H1 (cell line): ENCODE results near the gene MICALL1. TPM values are rescaled to one million over a fixed set of nuclear protein-coding genes. Genes with fewer than 3 reads are reported as not detected.

Experiments used
- CTCF ChIA-PET: fragments of 300-600 bp; sonication (Branson Sonifier 250); formaldehyde crosslinking; loops from one replicate; lab custom pipeline; 2021; ENCODE audit not compliant: partially characterized antibody; lab: Charles Lee
- POLR2A ChIA-PET: fragments of 300-600 bp; sonication (Branson Sonifier 250); formaldehyde crosslinking; loops from one replicate; lab custom pipeline; 2021; ENCODE audit warnings: inconsistent platforms; ENCODE audit not compliant: partially characterized antibody; lab: Charles Lee
- DNase-seq, 2 experiments: peaks; one replicate each; pipeline versions ENCODE4 v3.0.0 to v3.0.0-alpha.2; 2010 to 2022; ENCODE audit warnings: low spot score in 2 of 2, low read depth in 1 of 2, mixed read lengths in 1 of 2
- FAIRE-seq: peaks from 2 replicates; lab custom pipeline; 2011; peaks lifted over from hg19 to GRCh38; lab: Jason Lieb, UNC
- H2AFZ ChIP-seq: 2 replicates; pipeline ENCODE4 v1.8.1; 2012; ENCODE audit warnings: low read length, inconsistent platforms
- H2AK5ac ChIP-seq: 2 replicates; pipeline ENCODE4 v1.6.1; 2013; ENCODE audit warnings: low read depth, low read length
- H2BK120ac ChIP-seq: replicated peaks from 2 replicates; pipeline ENCODE3; 2013; ENCODE audit warnings: low read depth, low read length, inconsistent platforms
- H2BK12ac ChIP-seq: 2 replicates; pipeline ENCODE4 v1.6.1; 2013; ENCODE audit warnings: low read depth, low read length
- H2BK15ac ChIP-seq: 2 replicates; pipeline ENCODE4 v1.6.1; 2013; ENCODE audit warnings: low read length
- H2BK20ac ChIP-seq: 2 replicates; pipeline ENCODE4 v1.6.1; 2013; ENCODE audit warnings: low read length
- H2BK5ac ChIP-seq: 2 replicates; pipeline ENCODE4 v1.6.1; 2013; ENCODE audit warnings: low read depth, low read length
- H3K14ac ChIP-seq: 2 replicates; pipeline ENCODE4 v1.6.1; 2013; ENCODE audit warnings: inconsistent platforms; ENCODE audit not compliant: insufficient read length
- H3K18ac ChIP-seq: 2 replicates; pipeline ENCODE4 v1.6.1; 2013; ENCODE audit warnings: low read length; ENCODE audit errors: extremely low read depth
- H3K23ac ChIP-seq: 2 replicates; pipeline ENCODE4 v1.6.1; 2013; ENCODE audit warnings: inconsistent platforms; ENCODE audit not compliant: insufficient read length
- H3K23me2 ChIP-seq: 2 replicates; pipeline ENCODE4 v1.6.1; 2013; ENCODE audit warnings: low read depth, low read length
- H3K27ac ChIP-seq: 2 replicates; pipeline ENCODE4 v1.6.1; 2011; ENCODE audit warnings: low read depth, low read length, inconsistent platforms
- H3K27me3 ChIP-seq, 4 experiments: replicated peaks in 1 of 4; 1 replicate in 1 of 4; 2 replicates in 3 of 4; pipeline versions ENCODE4 v1.6.1 to v1.8.1; 2011 to 2013; ENCODE audit warnings: low read length in 3 of 4, mild to moderate bottlenecking in 3 of 4, inconsistent platforms in 2 of 4, mixed read lengths in 2 of 4, moderate library complexity in 1 of 4; ENCODE audit not compliant: control insufficient read depth in 3 of 4, insufficient read depth in 3 of 4; ENCODE audit errors: extremely low read depth in 1 of 4
- H3K36me3 ChIP-seq, 4 experiments: 2 replicates each; pipeline versions ENCODE4 v1.6.1 to v1.8.1; 2011 to 2013; ENCODE audit warnings: mild to moderate bottlenecking in 4 of 4, low read length in 3 of 4, moderate library complexity in 2 of 4, control low read depth in 1 of 4, inconsistent platforms in 1 of 4; ENCODE audit not compliant: insufficient read depth in 4 of 4, control insufficient read depth in 2 of 4
- H3K4ac ChIP-seq: replicated peaks from 2 replicates; pipeline ENCODE3; 2013; ENCODE audit warnings: low read length, low read depth, mixed read lengths, inconsistent platforms; ENCODE audit not compliant: insufficient read length
- H3K4me1 ChIP-seq, 4 experiments: replicated peaks in 1 of 4; 1 replicate in 1 of 4; 2 replicates in 3 of 4; pipeline versions ENCODE4 v1.6.1 to v1.8.1; 2011 to 2013; ENCODE audit warnings: low read length in 3 of 4, inconsistent platforms in 2 of 4, mixed read lengths in 1 of 4; ENCODE audit not compliant: insufficient read depth in 4 of 4, control insufficient read depth in 3 of 4
- H3K4me2 ChIP-seq, 2 experiments: 2 replicates each; pipeline versions ENCODE4 v1.6.1 to v1.8.1; 2011 to 2013; ENCODE audit warnings: low read depth in 2 of 2, low read length in 2 of 2, control low read depth in 1 of 2, inconsistent platforms in 1 of 2, mild to moderate bottlenecking in 1 of 2; ENCODE audit not compliant: insufficient read depth in 1 of 2
- H3K4me3 ChIP-seq, 4 experiments: fragments of 200-600, 300-600 bp in 1 of 4; sonication (generic), shearing (Covaris generic), sonication (Bioruptor Twin) in 1 of 4; 2 replicates each; pipeline versions ENCODE4 v1.5.1 to v1.8.1; 2011 to 2016; ENCODE audit warnings: low read length in 4 of 4, low read depth in 3 of 4, control low read depth in 2 of 4, inconsistent platforms in 2 of 4, mild to moderate bottlenecking in 2 of 4, mixed read lengths in 1 of 4, moderate library complexity in 1 of 4; ENCODE audit not compliant: insufficient read depth in 2 of 4; ENCODE audit errors: extremely low read depth in 1 of 4
- H3K56ac ChIP-seq: replicated peaks from 2 replicates; pipeline ENCODE3; 2013; ENCODE audit warnings: low read depth, mild to moderate bottlenecking, mixed read lengths, low read length, inconsistent platforms; ENCODE audit not compliant: insufficient read length
- H3K79me1 ChIP-seq: 2 replicates; pipeline ENCODE4 v1.6.1; 2013; ENCODE audit warnings: low read depth, low read length, control low read depth
- H3K79me2 ChIP-seq, 2 experiments: 2 replicates each; pipeline versions ENCODE4 v1.6.1 to v1.8.1; 2012 to 2013; ENCODE audit warnings: low read length in 2 of 2, mild to moderate bottlenecking in 2 of 2, inconsistent platforms in 1 of 2; ENCODE audit not compliant: insufficient read depth in 2 of 2, control insufficient read depth in 1 of 2
- H3K9ac ChIP-seq, 4 experiments: replicated peaks in 1 of 4; 1 replicate in 1 of 4; 2 replicates in 3 of 4; pipeline versions ENCODE4 v1.6.1 to v1.8.1; 2011 to 2013; ENCODE audit warnings: low read depth in 3 of 4, low read length in 3 of 4, control low read depth in 2 of 4, mild to moderate bottlenecking in 2 of 4, moderate library complexity in 2 of 4, inconsistent platforms in 1 of 4; ENCODE audit errors: extremely low read depth in 1 of 4
- H3K9me3 ChIP-seq, 2 experiments: 2 replicates each; pipeline versions ENCODE4 v1.6.1 to v1.8.1; 2012 to 2013; ENCODE audit warnings: mild to moderate bottlenecking in 2 of 2, moderate library complexity in 2 of 2, control low read depth in 1 of 2, inconsistent platforms in 1 of 2, low read depth in 1 of 2, low read length in 1 of 2, mixed read lengths in 1 of 2; ENCODE audit not compliant: insufficient read depth in 2 of 2
- H4K20me1 ChIP-seq, 2 experiments: replicated peaks in 1 of 2; 2 replicates each; pipeline versions ENCODE3 to v1.8.1; 2011 to 2013; ENCODE audit warnings: inconsistent platforms in 2 of 2, low read length in 2 of 2, mild to moderate bottlenecking in 1 of 2; ENCODE audit not compliant: insufficient read depth in 2 of 2, control insufficient read depth in 1 of 2
- H4K5ac ChIP-seq: 2 replicates; pipeline ENCODE4 v1.6.1; 2013; ENCODE audit warnings: low read length, low read depth, mixed read lengths, inconsistent platforms; ENCODE audit not compliant: insufficient read length
- H4K8ac ChIP-seq: 2 replicates; pipeline ENCODE4 v1.8.0; 2013; ENCODE audit warnings: mild to moderate bottlenecking, moderate library complexity, low read length, inconsistent platforms; ENCODE audit not compliant: insufficient read depth; ENCODE audit errors: extremely low read depth
- H4K91ac ChIP-seq: replicated peaks from 2 replicates; pipeline ENCODE3; 2013; ENCODE audit warnings: low read length, mixed read lengths, inconsistent platforms; ENCODE audit not compliant: insufficient read length
- ASH2L ChIP-seq: fragments of 200-600, 300-600 bp; sonication (generic); IDR thresholded peaks from one replicate; pipeline ENCODE4 v1.7.1; 2017; ENCODE audit warnings: low read length
- BCL11A ChIP-seq, 2 experiments: IDR thresholded peaks; one replicate each; pipeline ENCODE4 v1.6.1; 2011; ENCODE audit warnings: low read depth in 2 of 2, low read length in 2 of 2, mild to moderate bottlenecking in 2 of 2
- CEBPB ChIP-seq: IDR thresholded peaks from 2 replicates; pipeline ENCODE4 v1.6.1; 2012; ENCODE audit warnings: low read depth, low read length
- CTBP2 ChIP-seq: IDR thresholded peaks from 2 replicates; pipeline ENCODE4 v1.7.0; 2011; ENCODE audit warnings: borderline replicate concordance, mild to moderate bottlenecking, moderate library complexity, mixed read lengths, low read length; ENCODE audit not compliant: insufficient read depth, insufficient read length
- FOSL1 ChIP-seq: IDR thresholded peaks from 2 replicates; pipeline ENCODE4 v1.6.1; 2011; ENCODE audit warnings: mild to moderate bottlenecking, low read depth, low read length, moderate library complexity; ENCODE audit not compliant: insufficient read depth
- GABPA ChIP-seq: IDR thresholded peaks from 2 replicates; pipeline ENCODE4 v1.6.1; 2011; ENCODE audit warnings: mild to moderate bottlenecking, low read length, moderate library complexity, borderline replicate concordance; ENCODE audit not compliant: insufficient read depth
- JUN ChIP-seq: IDR thresholded peaks from 2 replicates; pipeline ENCODE4 v1.6.1; 2011; ENCODE audit warnings: low read depth, mild to moderate bottlenecking, improper control_type of control experiment, low read length
- MAFK ChIP-seq: IDR thresholded peaks from 2 replicates; pipeline ENCODE4 v1.6.1; 2012; ENCODE audit warnings: low read depth, mild to moderate bottlenecking, improper control_type of control experiment, low read length
- NANOG ChIP-seq: IDR thresholded peaks from 2 replicates; pipeline ENCODE4 v1.6.1; 2011; ENCODE audit warnings: low read length, low read depth, mild to moderate bottlenecking, inconsistent platforms; ENCODE audit not compliant: insufficient read depth, poor library complexity, severe bottlenecking
- RFX5 ChIP-seq: IDR thresholded peaks from 2 replicates; pipeline ENCODE4 v1.6.1; 2011; ENCODE audit warnings: low read depth, low read length, improper control_type of control experiment, borderline replicate concordance
- SIRT6 ChIP-seq: IDR thresholded peaks from one replicate; pipeline ENCODE4 v1.7.1; 2012; ENCODE audit warnings: low read length, inconsistent platforms
- TAF7 ChIP-seq: optimal IDR thresholded peaks from 2 replicates; pipeline ENCODE3; 2011; ENCODE audit warnings: low read depth, mild to moderate bottlenecking, inconsistent platforms, low read length, moderate library complexity, borderline replicate concordance
- WGBS, 2 experiments: shearing (Covaris generic) in 1 of 2; methylation state at CpG; one replicate each; pipeline versions ENCODE4 v1.1.6 to v1.1.7; 2013 to 2015; ENCODE audit warnings: low lambda C conversion rate in 2 of 2, mixed read lengths in 2 of 2, inconsistent platforms in 1 of 2, low coverage in 1 of 2, missing lambda C conversion rate in 1 of 2; ENCODE audit not compliant: insufficient replicate concordance in 2 of 2, insufficient coverage in 1 of 2, insufficient read length in 1 of 2; ENCODE audit errors: extremely low coverage in 1 of 2, missing lambda C conversion rate in 1 of 2; 5-methylcytosine and 5-hydroxymethylcytosine counted together
- polyA plus RNA-seq, 7 experiments: library from polyadenylated mRNA; depleted of rRNA in 3 of 7; stranded (reverse) in 5 of 7; unstranded in 2 of 7; fragments of >200 nt in 5 of 7; fragments of 200-250 nt in 2 of 7; gene quantifications; 1 replicate in 5 of 7; 2 replicates in 1 of 7; 4 replicates in 1 of 7; pipeline versions ENCODE4 v1.2.1 to v1.2.3, GENCODE V29; 2011 to 2013; ENCODE audit warnings: missing spikeins in 2 of 7, mixed read lengths in 2 of 7
- total RNA-seq: library from RNA; stranded (reverse); fragmentation: NEBNext Ultra II Directional; extraction: Animal tissue kit (Norgen Biotek cat#: 25700); gene quantifications from 2 replicates; pipeline ENCODE4 v1.2.1, GENCODE V29; 2021
- TF ChIP-seq, protein P1 (sequence below): IDR thresholded peaks from 2 replicates; pipeline ENCODE4 v1.6.1; 2011; ENCODE audit warnings: low read depth, mild to moderate bottlenecking, low read length; ENCODE audit not compliant: insufficient read depth

The MICALL1 gene
- total and polyA plus RNA-seq, 2 of the 8 experiments (the other 6 are each of a cell fraction or from before 2014, with no cell fraction given), result 17.7 to 32.1 TPM

DNA sequence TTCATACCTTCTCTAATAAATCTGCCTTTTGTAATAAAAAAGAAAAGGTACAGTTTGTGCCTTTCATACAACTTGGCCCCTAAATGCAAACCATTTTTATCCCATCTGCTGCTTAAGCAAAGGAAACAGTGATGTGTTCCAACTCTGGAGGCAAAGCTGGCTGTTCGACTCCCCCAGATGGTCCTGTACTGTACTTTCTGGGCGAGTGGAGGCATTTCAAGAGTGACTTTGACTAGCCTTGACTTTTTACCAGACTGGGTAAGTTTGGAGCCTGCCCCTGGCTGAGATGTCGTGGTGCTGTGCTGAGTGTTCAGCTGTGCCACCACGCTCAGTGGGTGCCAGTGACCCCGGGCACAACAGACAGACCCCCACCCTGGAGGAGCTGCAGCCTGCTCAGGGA lies 10.2 kb downstream of the MICALL1 start:
- POLR2A ChIA-PET, result interaction anchor here (0.7 to 8.4 kb wide), 5 partner anchors 9 to 30 kb away, joined by 3 to 36 read pairs (median 3); partner anchors contain the start of gene MICALL1
- WGBS, 2 experiments, result 94% methylated on average over 5 of the region's 5 CpGs; no CpG with 5 or more reads in 1 of the 2 experiments
- H2AFZ ChIP-seq, result no peak overlapping the region

More for the DNA sequence above, 10.2 kb downstream of the MICALL1 start:
- Histone ChIP-seq H3K56ac (no peak overlapping the region), H3K23ac (no peak overlapping the region), H4K91ac (no peak overlapping the region), H3K4me1 (peaks cover 0 to 4% (median 0%) of the 10 kb centered on the region in 4 experiments; a peak in 3 of 7 replicates), H3K18ac (no peak overlapping the region), H4K5ac (no peak overlapping the region), H3K9ac (no peak overlapping the region), H3K23me2 (no peaks in the 10 kb centered on the region), H2BK12ac (no peak overlapping the region), H2BK20ac (no peak overlapping the region), H2AK5ac (no peak overlapping the region), H3K14ac (no peak overlapping the region), H3K27ac (no peak overlapping the region), H2BK5ac (no peak overlapping the region), H3K9me3 (no peaks in the 10 kb centered on the region), H4K8ac (no peak overlapping the region), H3K36me3 (peaks cover 0 to 26% (median 5%) of the 10 kb centered on the region in 4 experiments; a peak in 4 of 8 replicates), H3K79me1 (no peaks in the 10 kb centered on the region), H4K20me1 (peaks cover 2 to 6% of the 10 kb centered on the region in 2 experiments), H3K79me2 (no peaks in the 10 kb centered on the region), H3K4me2 (no peak overlapping the region), H2BK120ac (no peak overlapping the region), H3K27me3 (no peaks in the 10 kb centered on the region), H3K4me3 (no peak overlapping the region), H3K4ac (no peak overlapping the region), H2BK15ac (no peak overlapping the region)
- no peak for DNase-seq
- no peak for FAIRE-seq
- TF ChIP-seq SIRT6 (no peak), JUN (no peak), BCL11A (IDR thresholded peaks at IDR 0.05; ENCODE audit: low read depth in 2 of 2, low read length in 2 of 2) (no peak), CTBP2 (no peak), MAFK (no peak), CEBPB (no peak), NANOG (no peak), TAF7 (no peak), ASH2L (no peak), FOSL1 (no peak), GABPA (no peak), RFX5 (no peak)
- TF ChIP-seq, protein P1, sequence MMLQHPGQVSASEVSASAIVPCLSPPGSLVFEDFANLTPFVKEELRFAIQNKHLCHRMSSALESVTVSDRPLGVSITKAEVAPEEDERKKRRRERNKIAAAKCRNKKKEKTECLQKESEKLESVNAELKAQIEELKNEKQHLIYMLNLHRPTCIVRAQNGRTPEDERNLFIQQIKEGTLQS, result no peak
- CTCF ChIA-PET, result interaction anchor here (0.5 to 3.6 kb wide), 6 partner anchors 14 to 52 kb away, joined by 3 to 13 read pairs (median 4); no protein-coding TSS in a partner anchor
